ENCODE data around the gene FAM98B.

- TF ChIP-seq CTCF (optimal IDR thresholded peaks at IDR 0.05 in 1 of 3, IDR thresholded peaks at IDR 0.05 in 1 of 3, conservative IDR thresholded peaks at IDR 0.05 in 1 of 3; ENCODE audit: extremely low read depth in 1 of 3, insufficient read depth in 2 of 3, low read length in 3 of 3) (no peak), EZH2 (IDR thresholded peaks at IDR 0.05; ENCODE audit: low read length) (no peak)
Measured at GRCh38 chr15:38436993-38437392, 16.9 kb upstream of the FAM98B start.
